ENCODE results near the gene URM1.
A peak's percentile ranks its signal among the peaks of the same experiment; 100 is the strongest.
"Not testable (repeated sequence)": the region's sequence is repeated elsewhere in the genome, so short reads cannot be mapped to it uniquely, and the experiment has no call there.

The URM1 gene

DNA sequence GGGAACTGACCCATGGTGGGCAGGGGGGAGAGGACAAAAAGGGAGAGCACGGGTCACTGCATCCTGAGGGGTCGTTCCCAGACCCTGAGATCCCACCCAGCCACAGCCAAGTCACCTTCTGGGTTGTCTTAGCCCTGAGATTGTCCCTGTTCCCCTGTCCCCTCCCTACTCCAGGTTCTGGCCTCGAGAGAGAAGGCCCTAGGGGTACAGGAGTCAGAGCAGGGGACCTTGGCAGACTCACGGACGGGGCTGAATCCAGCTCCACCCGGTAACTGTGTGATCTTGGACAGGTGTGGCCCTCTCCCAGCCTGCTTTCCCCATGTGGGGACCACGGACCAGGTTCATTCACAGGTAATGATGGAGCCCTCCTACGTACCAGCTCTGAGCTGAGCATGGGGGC, 38.3 kb downstream of the URM1 start:
- no peak for DNase-seq (ENCODE audit: low read depth)

DNA sequence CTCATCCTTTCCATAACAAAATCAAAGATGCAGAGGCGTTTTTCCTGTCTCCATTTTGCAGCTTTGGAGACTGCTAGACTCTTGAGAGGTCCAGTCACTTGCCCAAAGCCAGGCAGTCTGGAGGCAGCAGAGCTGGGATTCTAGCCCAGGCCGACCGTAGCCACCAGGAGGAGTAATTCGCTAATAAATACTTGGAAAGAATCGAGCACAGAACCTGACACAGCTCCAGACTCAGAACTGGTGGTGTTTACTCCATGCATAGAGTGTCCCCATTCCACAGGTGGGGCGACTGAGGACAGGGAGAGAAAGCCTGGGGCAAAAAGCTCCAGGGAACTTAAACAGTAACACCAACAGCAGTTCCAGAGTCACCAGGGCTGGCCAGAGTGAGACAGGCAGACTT, 38.8 kb downstream of the URM1 start:
- DNase-seq (ENCODE audit: low read depth): no peak

DNA sequence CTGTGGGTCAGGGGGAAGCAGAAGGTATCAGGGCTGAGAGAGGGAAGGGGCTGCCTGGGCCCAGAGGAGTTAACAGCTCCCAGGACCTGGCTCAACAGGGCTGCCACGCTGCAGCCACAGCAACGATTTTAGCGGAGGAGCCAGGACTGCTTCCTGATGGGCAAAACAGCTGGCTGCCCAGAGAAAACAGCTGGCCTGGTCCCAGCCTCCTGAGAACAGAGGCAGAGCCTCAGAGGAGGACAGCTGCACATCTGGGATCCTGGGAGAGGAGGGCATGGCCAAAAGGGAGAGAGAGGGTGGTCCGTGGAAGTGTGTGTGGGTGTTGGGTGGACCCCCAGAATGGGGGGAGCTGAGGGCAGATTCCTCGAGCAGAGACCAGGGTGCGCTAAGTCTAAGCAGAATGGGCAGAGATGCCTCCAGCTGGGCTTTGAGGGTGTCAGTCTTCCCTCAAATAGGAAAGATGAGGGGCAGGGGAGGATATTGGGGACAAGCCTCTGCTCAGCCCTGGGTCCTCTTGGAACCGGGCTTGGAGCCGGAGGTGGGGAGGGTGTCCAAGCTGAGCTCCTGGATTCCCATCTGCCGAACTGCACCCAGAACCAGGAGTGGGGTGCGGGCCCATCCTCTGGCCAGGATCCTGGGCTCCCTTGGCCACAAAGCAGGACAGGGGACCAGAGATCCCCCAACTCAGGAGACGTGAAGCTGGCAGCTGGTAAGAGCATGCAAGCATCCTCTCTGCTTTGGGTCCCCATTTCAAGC, 40.4 kb downstream of the URM1 start:
- DNase-seq (ENCODE audit: low read depth): no peak

DNA sequence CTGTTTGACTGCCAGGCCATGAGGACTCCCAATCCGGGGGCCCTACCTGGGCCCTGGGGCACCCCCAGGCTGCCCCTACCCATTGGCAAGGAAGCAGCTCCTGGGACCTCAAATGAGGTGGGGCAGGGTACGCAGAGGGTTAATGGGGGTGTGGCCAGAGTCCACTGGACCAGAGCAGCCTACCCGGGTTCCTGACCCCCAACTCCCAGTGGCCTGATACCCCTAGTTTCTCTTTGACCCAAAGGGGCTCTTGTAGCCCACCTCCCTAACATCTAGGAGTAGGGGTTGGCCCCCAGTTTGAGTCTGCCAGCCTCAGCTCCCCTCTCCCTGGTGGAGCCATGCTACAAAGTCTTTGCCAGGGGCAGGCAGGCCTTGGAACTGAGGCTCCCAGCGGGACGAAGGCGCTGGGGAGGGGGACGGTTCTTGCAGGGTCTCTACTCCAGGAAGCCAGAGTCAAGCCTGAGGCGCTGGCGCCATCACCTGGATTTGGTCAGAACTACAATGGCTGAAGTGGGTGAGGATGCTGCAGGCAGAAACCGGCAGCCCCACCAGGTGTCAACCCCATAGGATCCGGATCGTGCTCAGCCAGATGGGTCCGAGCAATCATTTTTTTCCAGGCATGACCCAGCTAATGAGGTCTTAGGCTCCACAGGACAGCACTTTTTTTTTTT, 41.1 kb downstream of the URM1 start:
- DNase-seq (ENCODE audit: low read depth): peak; percentile 52

DNA sequence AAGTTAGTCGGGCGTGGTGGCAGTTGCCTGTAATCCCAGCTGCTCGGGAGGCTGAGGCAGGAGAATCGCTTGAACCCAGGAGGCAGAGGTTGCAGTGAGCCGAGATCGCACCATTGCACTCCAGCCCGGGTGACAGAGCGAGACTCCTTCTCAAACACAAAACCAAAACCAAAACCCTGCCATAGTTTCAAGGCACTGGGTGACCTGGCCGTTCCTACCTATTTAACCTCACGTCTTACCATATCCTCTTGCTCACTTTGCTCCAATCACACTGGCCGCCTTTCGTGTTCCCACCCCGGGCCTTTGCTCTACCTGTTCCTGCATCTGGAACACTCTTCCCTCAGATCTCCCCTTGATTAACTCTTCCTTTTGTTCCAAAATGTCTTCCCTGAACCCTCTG, 42.6 kb downstream of the URM1 start:
- DNase-seq (ENCODE audit: low read depth): not testable (repeated sequence)

DNA sequence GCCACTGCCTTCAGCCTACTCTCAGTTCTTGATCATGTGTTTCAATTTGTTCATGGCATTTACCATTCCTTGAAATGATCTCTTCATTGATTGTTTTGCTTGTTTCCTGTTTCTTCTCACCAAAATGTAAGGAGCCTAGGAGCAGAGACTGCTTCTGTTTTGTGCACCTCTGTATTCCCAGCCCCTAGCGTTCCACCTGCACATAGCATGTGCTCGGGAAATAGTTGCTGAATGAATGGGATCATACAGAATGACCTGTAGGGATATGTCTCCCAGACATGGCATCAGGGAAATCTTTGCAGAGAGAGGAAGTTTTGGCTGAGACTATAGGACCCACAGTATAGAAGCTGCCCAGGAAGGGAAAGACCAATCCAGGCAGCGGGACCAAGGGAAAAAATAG, 43.3 kb downstream of the URM1 start:
- no peak for DNase-seq (ENCODE audit: low read depth)

DNA sequence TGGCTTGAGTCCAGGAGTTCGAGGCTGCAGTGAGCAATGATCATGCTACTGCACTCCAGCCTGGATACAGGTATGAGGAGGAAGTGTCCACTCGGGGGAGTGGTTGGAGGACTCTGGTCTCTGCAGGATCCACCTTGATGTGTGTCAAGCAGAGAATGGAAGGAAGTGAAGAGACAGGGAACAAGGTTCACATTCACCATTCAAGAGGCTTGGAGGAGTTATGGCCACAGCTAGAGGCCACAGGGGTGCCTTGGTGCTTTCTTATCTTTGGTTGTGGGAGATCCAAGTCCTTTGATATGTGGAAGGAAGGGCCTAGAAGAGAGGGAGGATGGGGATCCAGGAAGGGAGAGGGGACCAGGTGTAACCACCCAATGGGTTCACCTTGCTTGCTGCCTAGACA, 44.1 kb downstream of the URM1 start:
- DNase-seq (ENCODE audit: low read depth): no peak

DNA sequence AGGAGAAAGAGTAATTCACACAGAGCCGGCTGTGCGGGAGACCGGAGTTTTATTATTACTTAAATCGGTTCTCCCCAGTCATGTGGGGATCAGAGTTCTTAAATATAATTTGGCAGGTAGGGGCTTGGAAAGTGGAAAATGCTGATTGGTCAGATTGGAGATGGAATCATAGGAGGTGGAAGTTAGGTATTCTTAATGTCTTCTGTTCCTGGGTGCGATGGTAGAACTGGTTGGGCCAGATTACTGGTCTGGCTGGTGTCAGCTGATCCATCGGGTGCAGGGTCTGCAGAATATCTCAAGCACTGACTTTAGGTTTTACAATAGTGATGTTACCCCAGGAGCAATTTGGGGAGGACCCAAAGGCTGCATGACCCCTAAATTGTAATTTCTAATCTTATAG, 44.8 kb downstream of the URM1 start:
- no peak for DNase-seq (ENCODE audit: low read depth)

DNA sequence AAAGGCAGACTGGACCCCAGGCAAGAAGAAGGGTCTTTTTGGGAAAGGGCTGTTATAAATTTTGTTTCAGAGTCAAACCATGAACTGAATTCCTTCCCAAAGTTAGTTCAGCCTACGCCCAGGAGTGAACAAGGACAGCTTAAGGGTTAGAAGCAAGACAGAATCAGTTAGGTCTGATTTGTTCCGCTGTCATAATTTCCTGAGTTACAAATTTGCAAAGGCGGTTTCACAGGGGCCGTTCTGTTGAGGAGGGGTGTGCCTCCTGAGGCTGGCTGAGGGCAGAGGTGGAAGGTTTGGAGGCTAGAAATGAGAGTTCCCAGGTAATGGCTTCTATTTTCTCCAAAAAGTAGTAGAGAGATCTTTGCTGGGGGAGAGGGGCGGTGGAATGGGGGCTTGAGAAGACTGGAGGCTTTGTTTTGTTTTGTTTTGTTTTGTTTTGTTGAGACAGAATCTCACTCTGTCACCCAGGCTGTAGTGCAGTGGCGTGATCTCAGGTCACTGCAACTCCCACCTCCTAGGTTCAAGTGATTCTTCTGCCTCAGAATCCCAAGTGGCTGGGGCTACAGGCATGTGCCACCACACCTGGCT, 45.4 kb downstream of the URM1 start:
- no peak for DNase-seq (ENCODE audit: low read depth)

DNA sequence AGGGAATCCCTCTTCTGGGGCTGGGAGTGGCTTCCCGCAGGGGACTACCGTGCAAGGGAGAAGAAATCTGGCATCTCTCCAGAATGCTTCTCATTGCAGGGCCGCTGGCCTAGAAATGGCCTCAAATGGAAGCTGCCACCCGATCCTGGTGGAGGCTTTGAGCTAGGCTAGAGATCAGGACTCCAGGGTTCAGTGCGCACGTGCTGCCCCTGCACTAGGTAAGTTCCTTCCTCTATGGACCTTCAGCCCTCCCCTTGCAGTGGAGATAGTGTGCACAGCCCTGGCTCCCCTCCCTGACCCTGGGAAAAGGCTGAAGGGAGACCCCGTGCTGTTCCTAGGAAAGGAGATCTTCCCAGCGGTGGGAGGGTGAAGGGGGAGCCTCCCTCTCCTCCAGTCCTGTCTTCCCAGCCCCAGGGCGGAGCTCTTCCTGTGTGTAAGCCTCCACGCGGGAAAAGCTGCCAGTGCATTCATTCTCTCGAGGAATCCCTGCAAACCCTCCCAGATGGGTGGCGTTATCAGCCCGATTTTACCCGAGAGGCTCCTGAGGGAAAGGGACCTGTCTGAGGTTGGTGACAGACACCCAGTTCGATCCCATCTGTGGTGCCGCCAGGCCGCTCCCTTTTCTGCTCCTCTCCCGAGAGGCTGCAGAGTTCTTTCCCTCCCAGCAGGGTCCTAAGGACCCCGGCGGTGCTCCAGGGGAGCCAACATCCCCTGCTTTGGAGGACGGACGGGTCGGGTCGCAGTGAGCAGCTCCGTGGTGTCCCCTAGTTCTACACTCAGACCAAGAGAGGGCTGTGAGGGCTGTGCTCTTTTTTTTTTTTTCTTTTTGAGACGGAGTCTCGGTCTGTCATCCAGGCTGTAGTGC, 48.1 kb downstream of the URM1 start:
- no peak for DNase-seq (ENCODE audit: low read depth)

DNA sequence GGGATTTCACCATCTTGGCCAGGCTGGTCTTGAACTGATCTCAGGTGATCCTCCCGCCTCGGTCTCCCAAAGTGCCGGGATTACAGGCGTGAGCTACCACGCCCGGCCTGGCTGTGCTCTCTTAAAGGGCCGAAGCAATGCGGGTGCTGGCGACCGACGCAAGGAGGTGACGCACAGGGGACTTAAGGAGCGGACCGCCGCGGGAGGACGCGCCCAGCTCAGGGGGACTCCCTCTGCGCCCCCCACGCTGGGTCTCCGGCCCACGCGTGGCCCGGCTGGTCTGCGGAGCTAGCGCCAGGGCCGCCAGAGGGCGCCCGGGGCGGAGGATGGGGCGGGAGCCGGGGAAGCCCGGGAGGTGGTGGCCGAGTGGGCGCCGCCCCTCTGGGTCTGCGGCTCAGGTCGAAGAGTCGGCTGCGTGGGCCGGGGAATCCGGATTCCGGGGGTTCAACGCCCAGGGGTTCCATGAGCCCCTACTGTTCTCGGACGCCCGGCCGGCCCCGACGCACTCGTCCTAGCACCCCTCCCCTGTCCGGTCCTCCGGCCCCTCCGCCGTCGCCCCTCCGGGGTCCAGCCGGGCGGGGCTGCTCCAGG, 49.0 kb downstream of the URM1 start:
- peak; percentile 68 for DNase-seq (ENCODE audit: low read depth)

DNA sequence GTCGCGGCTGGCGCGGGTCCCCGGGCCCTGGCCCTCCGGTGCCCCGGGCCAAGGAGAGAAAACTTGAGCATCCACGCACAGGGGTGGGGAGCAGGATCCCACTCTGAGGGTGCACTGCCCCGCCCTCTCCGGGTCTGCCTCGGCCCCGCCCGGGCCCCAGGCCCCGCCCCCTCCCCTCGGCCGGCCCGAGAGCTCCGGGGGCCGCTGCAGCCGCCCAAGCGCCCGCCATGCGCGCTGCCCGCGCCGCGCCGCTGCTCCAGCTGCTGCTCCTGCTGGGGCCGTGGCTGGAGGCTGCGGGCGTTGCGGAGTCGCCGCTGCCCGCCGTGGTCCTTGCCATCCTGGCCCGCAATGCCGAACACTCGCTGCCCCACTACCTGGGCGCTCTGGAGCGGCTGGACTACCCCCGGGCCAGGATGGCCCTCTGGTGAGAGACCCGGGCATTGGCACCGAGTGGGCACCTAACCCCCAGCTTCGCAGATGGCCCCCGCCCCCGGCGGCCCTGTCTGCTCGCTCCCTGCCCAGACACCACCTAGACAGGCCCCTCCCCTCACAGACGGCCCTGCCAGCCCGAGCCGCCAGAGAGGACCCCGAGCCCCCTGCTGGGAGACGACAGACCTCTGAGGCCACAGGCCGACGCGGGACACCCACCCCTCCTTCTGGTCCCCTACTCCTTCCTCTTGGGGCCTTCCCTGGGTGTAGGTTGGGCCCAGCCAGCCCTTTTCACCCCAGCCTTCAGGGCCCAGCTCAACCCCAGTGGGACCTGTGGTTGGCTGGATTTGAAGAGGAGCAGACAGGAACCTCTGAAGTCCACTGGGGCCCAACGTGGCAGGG, 49.7 kb downstream of the URM1 start, which contains the start of gene CERCAM:
CERCAM (plus strand) TSS at position 207 of the 831 bp plus-strand sequence; CDS start at position 228, 21 bp downstream.
- peak; percentile 47 for DNase-seq (ENCODE audit: low read depth)

DNA sequence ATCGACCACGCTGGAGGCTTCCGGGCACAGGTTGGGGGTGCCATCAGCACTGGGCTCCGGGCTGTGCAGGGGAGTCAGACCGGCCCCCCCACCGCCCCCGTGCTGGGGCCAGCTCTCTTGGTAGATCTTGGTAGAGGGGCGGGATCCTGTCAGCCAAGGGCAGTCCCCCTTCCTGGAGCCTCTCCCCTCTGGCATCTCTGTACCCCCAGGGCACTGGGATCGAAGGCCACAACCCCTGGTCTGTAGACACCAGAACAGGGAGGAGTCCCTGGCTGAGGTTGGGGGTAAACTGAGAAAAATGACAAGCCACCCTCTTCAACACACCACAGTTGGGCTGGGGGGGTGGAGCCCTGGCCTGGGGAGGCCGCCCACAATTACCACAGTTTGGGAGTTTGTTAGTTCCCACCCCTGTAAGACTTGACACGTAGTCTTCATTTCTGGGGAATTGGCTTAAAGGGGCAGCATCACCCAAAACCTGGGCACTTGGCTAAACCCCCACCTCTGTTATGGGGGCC, 50.4 kb downstream of the URM1 start:
- DNase-seq (ENCODE audit: low read depth): no peak

DNA sequence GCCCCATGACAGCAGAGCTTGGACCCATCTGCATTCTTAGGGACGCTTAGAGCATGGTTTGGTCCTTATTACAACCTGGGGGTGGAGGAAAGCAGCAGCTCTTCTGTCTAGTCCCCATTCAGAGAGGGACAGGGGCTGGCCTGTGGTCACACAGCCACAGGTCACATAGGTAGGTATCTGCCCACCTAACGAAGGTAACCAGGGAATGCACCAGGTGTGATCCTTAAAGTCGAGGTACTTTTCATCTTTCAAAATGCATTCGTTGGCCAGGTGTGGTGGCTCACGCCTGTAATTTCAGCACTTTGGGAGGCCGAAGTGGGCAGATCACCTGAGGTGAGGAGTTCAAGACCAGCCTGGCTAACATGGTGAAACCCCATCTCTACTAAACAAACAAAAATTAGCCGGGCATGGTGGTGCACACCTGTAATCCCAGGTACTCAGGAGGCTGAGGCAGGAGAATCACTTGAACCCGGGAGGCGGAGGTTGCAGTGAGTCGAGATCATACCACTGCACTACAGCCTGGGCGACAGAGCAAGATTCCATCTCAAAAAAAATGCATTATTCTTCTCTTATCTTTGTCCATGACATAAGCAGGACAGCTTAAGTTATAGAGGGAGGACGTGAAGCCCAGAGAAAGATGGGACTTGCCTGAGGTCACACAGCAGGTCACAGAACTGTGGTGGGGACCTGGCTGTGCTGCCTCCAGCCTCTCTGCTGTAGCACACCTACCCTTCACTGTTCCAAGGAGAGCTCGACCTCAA, 51.0 kb downstream of the URM1 start:
- DNase-seq (ENCODE audit: low read depth): not testable (repeated sequence)

DNA sequence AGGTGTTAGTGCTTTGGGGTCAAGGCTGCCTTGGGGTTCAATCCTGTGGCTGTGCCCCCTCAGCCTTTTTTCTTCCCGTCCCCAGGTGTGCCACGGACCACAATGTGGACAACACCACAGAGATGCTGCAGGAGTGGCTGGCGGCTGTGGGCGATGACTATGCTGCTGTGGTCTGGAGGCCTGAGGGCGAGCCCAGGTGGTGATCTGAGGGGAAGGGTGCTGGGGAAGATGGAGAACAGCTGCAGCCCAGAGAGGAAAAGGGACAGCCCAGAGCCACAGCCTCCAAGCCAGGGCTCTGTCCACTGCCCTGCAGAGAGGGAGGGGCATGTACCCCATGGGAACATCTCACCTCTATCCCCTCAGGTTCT, 51.6 kb downstream of the URM1 start:
- no peak for DNase-seq (ENCODE audit: low read depth)

DNA sequence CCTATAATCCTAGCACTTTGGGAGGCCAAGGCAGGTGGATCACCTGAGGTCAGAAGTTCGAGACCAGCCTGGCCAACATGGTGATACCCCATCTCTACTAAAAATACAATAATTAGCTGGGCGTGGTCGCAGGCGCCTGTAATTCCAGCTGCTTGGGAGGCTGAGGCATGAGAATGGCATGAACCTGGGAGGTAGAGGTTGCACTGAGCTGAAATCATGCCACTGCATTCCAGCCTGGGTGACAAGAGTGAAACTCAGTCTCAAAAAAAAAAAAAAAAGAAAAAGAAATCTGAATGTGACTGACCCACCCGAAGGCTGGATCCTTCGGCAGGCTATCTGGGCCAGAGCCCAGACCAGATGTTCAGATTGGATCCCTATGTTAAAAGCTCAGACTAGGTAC, 52.2 kb downstream of the URM1 start:
- DNase-seq (ENCODE audit: low read depth): not testable (repeated sequence)

DNA sequence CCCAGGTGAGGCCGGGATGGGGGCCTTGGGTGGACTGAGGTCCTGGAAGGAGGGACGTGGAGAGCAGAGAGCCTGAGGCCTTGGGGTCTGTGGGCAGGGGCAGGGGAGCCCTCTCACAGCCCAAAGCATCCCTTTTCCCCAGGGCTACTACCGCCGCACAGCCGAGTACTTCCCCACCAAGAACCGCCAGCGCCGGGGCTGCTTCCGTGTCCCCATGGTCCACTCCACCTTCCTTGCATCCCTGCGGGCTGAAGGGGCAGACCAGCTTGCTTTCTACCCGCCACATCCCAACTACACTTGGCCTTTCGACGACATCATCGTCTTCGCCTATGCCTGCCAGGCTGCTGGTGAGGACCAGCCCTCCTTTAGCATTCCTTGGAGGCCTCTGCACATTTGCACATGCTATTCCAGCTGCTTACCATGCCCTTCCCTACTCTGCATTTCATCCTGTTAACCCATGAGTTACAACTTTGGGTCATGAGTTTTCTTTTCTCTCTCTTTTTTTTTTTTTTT, 53.1 kb downstream of the URM1 start:
- no peak for DNase-seq (ENCODE audit: low read depth)

DNA sequence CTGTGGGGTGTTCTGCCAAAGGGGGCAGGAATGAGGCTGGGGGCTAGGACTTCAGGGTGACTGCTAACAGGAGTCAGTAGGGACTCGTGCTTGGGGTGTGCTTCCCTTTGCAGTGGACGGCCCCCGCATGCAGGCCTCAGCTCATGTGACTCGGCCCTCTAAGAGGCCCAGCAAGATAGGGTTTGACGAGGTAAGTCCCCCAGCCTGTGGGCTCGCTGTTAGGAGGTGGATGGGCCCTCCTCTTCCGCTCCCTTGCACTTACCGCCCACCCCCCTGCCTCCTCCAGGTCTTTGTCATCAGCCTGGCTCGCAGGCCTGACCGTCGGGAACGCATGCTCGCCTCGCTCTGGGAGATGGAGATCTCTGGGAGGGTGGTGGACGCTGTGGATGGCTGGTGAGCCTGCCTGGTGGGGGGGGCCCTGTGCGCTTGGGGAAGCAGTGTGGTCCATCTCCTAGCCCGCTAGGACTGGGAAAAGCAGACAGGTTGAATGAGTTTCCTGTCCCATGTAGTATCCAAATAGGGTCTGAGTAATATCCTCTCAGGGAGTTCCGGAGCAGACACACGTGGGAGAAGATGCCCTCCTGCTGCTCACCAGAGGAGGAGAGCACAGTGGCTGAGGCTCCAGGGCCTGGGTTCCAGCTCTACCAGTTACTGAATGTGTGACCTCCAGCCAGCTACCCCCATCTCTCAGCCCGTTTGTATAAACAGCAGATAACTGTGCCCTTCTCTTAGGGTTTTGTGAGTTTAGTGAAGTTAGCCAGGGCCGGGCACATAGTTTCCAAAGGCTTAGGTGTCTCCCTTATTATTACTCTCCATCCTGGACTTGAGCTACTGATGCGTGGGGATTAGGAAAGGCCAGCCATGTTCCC, 57.7 kb downstream of the URM1 start:
- DNase-seq (ENCODE audit: low read depth): no peak
